Stimulated activated CD8-positive, alpha-beta memory T cell treated with anti-CD3 and anti-CD28 coated beads, Interleukin-15, amount 100 ng/mL, for 48 hours (primary cell): ENCODE results near the gene OTUD1.

Experiments used
- DNase-seq, 2 donors: peaks; one replicate each; pipeline ENCODE4 v3.0.0-alpha.2; 2020; ENCODE audit warnings: low read depth in 2 of 2

OTUD1 gene

DNA sequence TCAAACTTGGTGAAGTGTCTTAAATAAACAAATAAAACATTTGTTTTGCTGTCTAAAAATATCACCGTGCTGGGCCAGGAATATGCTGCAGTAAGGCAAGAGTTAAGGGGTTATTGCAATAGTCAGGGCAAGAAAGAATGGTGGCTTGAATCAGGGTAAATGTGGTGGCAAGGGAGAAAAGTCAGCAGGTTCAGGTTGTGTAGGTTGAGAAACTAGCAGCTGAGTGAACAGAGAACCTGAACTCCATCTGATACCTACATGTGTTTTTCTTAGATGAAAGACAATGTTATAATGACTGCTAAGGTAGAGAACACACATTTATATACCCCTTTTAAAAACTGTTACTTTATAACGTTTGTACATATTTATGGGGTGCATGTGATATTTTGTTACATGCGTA is 28.7 kb downstream of the OTUD1 start:
- no peak for DNase-seq

GRCh38 chr10:23469596-23470237 is 30.8 kb downstream of the OTUD1 start:
- DNase-seq: no peak

- no peak for DNase-seq
These were observed 33.3 kb downstream of the OTUD1 start for GRCh38 chr10:23472181-23472580.

GRCh38 chr10:23474081-23474480 is 35.2 kb downstream of the OTUD1 start:
- no peak for DNase-seq

- no peak for DNase-seq
These were observed 35.8 kb downstream of the OTUD1 start for GRCh38 chr10:23474626-23475025.

- no peak for DNase-seq
These were observed 39.7 kb downstream of the OTUD1 start for GRCh38 chr10:23478570-23478969.

- no peak for DNase-seq
These were observed 41.1 kb downstream of the OTUD1 start for GRCh38 chr10:23479798-23480473.

- no peak for DNase-seq
These were observed 42.6 kb downstream of the OTUD1 start for GRCh38 chr10:23481363-23481961.

DNA sequence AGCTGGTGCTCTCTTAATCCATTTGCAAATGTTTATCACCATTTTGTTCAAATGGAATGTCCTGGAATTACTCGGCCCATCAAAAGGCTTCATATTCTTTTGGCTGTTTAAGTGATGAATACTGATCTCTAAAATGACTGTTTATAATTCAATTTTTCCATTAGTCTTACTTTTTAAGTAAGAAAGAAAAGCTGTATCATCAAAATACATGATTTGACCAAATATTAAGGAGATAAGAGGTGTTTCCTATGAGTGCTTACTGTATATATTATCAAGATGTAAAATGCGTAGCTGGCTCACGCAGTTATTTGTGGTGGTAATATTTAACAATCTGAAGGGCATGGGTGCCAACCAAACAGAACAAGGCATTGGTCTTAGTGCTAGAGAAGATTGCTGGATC is 51.2 kb downstream of the OTUD1 start:
- DNase-seq: no peak
